NCI-H774 (cell line): Measurements from ENCODE around the gene ACOXL.

Experiments used
- DNase-seq: peaks from one replicate; lab custom pipeline; 2025; lab: John Stamatoyannopoulos, UW

ACOXL gene

DNA sequence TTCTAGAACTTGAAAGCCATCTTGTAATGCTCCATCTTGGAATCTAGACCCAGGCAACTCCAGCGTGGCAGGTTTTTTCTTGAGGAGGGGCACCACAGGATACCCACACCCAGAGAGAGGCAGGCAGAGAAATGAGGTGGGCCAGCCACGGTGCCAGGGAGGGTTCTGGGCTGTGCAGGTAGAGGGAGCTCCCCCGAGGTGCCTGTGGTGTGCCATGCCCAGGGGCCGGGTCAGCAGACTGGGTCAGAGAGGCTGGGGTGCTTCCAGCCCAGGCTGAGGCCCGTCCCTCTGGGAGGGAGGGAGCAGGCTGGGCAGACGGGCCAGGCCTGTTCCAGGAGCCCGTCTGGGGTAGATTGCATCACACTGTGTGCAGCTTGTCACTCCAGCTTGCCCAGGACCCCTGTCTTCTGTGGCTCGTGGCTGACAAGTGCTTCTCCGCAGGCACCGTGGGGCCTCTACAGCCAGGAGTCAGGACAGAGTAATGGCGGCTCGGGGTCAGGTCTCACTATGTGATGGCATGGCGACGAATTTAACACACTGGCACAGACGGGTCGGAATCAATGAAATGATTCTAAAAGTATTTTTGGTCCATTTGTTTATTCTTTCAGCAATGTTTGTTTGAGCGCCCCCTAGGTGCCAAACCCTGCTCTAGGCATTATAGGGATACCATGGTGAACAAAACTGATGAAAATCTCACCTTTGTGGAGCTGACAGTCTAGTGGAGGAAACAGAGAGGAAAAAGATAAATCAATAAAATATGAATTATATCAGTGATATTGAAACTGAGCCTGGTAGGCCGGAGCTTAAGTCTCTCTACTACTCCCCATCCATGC lies 144.0 kb downstream of the ACOXL start:
- DNase-seq = no peak

DNA sequence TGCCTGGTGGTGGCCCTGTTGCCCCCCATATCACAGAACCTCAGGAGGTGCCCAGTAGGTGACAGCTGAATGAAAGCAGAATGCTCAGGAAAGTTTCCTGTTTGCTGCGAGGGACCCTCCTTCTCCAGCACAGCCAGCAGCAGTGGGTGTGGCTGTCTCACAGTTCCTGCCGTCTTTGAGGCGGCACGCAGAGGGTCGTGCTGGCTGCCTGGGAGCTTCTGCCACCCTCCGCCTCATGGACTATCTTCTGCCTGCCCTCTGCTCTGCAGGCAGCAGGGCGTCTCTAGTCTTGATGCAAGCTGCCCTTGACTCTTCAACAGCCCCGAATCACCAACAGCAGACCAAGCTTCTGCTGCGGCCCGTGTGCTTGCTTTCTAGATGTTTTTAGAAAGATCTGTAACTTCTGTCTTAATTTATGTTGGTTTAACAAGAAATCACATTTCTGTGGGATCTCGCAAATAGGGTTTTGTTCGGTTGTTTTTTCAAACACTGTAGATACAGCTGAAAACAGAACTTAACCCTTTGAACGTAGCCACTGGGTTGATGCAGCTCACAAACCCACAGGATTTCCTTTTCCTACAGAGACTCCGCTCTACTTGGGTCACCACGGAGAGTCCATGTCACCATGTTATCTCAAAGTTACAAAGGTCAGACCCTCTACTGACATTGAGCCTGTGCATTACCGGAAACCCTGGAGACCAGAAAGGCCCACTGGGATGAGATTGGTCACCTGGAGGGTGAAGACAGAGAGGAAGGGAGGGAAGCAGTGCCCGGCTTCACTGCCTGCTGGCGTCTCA lies 144.9 kb downstream of the ACOXL start:
- DNase-seq = no peak

DNA sequence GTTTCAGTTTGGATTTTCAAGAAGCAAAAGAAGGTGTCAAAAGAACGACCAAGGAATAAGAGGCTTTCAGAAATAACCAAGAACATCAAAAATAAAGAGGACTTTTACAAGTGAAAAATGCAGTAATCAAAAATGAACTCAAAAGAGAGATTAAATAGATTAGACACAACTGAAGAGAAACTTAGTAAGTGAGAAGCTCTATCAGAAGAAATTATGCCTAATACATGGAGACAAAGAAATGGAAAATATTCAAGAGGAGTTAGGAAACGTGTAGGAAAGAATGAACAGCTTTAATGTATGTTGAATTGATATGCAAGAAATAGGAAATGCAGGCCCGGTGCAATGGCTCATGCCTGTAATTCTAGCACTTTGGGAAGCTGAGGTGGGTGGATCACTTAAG lies 145.8 kb downstream of the ACOXL start:
- no peak for DNase-seq

DNA sequence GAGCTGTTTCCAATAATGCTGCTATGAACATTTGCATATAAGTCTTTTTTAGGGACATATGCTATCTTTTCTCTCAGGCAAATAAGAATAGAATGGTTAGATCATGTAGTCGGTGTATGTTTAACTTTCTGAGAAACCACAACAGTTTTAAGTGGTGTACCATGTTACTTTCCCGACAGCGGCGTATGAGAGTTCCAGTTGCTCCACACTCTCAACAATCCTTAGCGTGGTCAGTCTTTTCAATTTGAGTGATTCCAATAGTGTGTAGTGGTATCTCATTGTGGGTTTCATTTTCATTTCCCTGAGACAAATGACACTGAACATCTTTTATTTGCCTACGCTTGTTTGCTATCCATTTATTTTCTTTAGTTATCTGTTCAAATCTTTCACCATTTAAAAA lies 149.5 kb downstream of the ACOXL start:
- DNase-seq = no peak

DNA sequence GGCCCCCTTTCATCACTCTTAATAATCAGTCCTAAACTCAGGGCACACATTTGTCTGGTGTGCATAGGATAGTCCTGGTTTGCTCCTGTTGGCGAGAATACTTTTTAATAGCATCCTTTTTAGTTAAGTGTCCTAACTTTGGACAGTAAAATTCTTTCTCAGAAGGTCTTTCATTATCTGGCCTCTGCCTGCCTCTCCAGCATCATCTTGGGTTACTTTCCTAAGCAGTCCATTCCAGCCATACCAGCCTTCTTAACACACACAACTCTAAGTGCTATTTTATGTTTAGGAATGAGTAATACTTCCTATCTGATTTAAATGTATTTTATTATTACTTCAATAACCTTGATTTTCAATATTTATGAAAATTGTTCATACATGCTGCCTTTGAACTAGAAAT lies 151.0 kb downstream of the ACOXL start:
- no peak for DNase-seq

DNA sequence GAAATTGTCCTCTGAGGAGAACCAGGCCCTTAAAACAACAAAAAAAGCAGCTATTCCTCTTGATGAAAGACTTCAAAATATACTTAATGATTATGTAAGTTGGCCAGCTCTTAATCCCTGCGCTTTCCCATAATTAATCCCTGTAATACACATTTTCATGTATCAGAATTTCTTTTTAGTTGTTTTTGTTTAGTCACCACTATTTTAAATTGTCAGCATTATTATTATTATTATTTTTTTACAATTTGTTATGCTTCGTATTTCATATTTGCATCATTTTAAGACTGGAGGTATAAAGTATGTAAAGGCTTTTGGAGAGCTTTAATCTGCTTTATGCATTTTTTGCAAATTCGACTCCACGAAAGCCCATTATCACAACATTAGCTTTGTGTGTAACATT lies 152.9 kb downstream of the ACOXL start:
- no peak for DNase-seq

DNA sequence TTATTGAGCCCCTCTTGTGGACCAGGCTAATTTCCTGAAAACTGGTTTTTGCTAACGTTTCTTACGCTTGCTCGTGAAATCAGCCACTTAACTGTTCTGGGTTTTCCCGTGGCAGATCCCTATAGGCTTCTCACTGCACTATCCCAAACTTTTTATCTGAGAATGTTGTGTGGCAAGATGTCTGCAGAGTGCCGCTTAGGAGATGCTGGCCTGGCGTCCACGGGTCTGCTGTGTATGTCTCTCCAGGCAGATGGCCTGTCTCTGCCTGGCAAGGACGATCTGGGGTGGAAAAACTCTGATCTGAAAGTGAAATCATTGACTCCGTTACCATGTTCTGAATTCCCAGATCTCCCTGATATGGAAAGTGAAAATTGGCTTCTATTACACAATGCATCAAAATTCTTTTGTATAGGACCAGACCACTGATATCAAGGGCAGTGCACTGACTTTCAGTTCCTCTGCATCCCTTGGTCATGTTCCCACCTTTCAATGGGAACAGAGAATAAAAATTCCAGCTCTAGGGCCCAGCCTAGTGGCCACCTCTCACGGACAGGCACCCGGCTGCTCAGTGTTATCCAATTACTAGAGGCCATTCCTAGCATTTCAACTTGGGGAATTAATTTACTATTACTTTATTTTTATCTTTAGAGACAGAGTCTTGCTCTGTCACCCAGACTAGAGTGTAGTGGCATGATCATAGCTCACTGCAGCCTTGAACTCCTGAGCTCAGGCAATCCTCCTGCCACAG lies 154.6 kb downstream of the ACOXL start:
- DNase-seq = no peak

DNA sequence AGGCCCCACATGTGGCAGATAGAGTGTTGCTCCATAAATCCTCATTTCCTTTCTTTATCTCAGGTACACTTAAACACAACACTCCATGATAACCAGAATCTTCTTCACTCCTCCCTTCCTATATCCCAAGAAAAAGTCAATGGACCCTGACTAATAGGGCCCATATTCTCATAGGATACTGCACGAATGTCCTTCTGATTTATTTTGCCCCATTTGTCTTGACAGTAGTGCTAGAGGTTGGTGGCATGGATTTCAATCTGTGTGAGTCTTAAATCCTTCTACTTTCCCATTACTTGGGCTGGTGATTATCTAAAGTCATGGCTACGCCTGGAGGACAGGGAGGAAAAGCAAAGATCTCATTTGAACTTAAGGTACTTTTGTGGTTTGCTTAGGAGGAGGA lies 156.0 kb downstream of the ACOXL start:
- DNase-seq = no peak

DNA sequence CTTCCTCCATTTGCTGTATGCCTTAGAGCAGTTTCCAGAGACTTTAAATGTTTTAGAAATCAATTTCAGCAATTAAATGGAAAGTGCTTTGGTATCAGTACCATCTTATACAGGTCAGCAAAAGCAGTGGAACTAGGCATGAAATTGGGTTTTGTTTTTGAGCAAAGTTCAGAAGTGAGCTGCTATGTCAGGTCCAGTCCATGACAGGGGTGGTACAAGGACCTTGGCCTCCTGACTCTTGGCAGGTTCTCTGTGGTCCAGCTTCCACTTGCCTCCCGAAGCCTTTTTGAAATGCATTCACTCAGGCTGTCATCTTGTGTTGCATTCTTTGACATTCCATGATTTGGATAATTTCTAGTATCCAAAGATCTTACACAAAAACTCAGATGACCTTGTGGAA lies 159.3 kb downstream of the ACOXL start:
- no peak for DNase-seq

DNA sequence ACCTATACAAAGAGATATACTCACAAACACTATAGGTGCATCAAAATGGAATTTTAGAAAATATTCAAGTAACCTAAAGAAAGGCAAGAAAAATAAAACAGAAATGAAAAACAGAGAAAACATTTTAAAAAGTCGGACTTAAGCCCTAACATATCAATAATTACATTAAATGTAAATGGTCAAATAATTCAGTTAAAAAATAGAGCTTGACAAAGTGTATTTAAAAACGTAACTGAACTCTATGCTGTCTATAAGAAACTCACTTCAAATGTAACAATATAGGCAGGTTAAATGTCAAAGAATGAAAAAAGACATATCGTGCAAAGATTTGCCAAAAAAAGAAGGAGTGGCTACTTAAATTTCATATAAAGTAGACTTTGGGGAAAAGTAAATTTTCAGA lies 163.9 kb downstream of the ACOXL start:
- no peak for DNase-seq

DNA sequence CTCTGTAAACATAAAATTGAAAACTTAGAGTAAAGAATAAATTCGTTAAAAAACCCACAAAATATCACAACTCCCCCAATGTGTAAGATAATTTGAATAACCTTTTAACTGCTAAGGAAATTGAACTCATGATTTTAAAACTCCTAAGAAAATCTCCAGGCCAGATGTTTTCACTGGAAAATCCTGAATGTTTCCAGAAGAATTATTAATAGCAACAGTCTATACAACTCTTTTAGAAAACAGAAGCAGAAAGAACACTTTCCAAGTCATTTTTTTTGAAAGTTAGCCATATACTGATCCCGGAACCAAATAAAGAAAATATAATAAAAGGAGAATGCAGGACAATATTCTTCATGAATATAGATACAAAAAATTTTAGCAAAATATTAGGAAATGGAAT lies 165.6 kb downstream of the ACOXL start:
- no peak for DNase-seq

DNA sequence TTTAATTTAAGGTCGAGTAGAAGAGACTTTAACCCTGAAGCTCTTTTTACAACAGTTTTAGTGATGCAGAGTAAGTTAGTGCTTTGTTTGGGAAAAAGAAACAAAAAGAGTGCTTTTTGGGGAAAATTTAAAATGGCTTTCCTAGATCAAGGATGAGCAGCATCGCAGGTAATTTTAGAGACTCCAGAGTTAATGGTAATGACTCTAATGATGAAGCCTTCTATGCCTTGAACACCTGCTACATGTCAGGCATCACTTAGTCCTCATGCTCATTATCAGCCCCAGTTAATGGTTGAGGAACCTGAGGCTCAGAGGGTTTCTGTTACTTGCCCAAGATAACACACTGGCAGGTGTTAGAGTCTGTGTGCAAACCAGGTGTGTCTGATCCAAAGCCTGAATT lies 167.8 kb downstream of the ACOXL start:
- no peak for DNase-seq

DNA sequence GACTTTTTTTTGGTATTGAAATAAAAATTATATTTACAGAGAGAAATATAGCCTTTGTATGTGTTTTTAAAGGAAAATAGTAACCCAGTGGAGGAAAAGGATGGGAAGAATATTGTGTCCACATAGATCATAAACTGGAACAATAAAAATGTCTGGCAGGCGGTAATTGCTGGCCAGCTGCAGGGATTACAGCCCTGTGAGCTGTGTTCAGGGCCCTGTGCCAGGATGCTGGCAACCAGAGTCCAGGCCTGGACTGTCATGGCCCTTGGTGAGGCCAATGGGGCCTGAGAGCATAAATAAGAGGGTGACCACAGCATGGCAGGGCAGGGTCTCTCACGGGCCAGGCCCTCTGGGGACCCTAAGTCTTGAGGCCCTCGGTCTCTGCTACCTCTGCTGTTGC lies 171.2 kb downstream of the ACOXL start:
- peak; percentile 19 for DNase-seq

DNA sequence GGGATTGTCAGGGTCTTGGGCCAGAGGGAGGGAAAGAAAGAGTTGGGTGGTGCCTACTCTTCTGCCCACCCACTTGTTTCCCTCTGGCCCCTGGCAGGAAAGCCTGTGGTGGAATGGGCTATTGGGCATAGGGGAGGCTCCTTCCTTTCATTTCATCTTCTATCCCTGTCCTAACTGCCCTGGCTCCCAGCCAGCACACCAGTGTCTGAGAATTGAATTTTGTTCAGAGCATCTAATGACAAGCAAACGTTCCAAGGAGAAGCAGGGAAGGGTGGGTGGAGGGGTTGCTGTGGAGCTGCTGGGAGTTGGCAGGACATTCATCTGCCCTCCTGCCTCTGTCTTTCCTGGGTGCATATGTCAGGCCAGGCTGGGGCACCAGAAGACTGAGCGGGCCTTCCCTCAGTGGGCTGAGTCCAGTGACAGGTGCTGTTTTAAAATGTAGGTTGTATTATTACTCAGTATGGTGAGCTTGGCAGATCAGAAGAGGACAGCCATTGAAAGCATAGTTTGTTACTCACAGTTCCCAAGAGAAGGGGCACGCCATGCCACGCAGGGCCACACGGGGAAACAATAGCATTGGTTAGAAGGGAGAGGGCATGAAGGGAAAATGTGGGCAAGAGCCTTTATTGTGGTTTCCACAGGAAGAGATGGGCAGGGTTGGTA lies 171.9 kb downstream of the ACOXL start:
- DNase-seq = no peak

DNA sequence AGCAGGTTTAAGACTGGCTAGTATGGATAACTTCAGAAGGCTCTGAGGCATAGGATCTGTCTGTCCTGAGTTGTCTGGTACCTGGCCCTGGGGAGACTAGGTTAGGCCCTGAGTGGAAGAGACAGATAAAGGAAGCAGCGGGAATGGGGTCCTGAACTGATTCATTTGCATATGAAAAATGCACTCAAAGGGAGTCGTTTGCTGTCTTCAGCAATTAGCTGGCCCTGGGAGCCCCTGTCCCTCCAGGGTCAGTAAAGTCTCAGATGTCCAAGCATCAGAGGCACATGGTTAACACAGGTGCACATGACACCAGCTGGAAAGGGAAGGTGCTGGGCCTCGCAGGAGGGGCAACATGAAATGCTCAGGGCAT lies 172.4 kb downstream of the ACOXL start:
- no peak for DNase-seq

DNA sequence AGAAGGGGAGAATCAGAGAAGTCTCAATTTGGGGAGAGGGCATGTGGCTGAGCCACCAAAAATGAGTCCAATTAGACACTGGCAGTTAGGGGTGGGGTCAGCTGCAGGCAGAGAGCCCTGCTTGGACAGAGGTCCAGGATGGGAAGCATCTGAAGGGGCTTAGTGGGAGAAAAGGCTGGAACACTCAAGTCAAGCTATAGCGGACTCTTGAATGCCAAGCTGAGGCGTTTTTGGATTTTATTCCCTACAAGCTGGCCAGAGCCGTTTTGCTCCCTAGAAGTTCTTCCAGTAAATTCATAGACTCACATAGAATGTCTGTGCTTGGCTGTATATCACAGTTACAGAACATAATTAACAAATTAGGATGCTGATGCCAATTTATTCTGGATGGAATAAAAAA lies 172.8 kb downstream of the ACOXL start:
- DNase-seq = no peak

DNA sequence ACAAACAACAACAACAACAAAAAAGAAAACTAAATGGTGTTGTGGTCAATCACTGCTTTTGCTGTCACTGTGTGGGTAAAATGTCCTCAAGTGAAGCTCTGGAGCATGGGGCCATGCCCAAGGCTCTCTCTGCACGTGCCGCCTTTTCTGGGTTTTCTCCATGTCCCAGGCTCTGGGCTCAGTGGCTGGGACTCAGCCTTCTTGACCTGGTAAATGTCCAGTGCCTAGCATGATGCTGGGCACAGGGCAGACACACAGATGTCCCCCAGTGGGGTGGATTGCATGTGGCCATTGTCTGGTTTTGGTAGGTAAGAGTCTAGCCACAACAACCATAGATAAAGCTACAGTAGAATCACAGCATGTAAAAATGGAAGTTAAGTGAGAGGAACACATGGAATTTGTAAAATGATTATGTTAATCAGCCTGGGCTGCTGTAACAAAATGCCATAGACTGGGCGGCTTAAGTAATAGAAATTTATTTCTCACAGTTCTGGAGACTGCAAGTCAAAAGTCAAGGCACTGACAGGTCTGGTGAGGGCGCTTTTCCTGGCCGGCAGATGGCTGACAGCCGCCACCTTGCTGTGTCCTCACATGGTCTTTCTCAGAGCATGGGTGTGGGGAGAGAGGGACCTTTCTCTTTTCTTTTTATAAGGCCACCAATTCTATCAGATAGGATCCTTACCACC lies 174.4 kb downstream of the ACOXL start:
- DNase-seq = no peak

DNA sequence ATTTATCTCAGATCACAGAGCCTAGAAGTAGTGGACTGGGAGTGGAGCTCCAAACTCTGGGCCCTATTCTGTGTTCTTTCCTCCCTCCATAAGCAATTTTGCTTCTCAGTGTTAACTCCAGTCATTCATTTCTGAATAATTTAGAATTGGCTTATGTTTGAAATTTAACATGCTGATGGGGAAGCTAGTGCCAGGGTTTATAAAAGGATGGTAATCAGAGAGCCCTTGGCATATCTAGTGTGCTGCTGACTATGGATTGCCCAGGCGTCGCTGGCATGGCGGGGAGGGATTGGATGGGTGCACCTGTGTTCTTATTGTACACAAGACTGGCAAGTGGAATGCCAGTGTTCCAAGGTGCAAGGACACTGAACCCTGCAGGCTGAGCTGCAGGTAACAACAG lies 177.1 kb downstream of the ACOXL start:
- DNase-seq = no peak

DNA sequence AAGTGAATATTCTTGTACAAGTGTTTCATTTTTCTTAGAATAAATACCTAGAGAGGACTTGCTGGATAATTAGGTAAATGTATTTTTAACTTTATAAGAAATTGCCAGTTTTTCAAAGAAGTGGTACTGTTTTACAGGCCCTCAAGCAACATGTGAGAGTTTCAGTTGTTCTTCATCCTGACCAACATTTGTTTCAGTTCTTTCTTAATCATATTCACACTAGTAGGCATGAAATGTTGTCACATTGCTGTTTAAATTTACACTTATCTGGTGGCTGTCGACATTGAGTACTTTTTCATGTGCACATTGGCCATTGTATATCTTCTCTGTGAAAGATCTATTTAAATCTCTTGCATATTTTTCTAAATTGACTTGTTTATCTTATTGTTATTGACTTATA lies 178.1 kb downstream of the ACOXL start:
- DNase-seq = no peak

DNA sequence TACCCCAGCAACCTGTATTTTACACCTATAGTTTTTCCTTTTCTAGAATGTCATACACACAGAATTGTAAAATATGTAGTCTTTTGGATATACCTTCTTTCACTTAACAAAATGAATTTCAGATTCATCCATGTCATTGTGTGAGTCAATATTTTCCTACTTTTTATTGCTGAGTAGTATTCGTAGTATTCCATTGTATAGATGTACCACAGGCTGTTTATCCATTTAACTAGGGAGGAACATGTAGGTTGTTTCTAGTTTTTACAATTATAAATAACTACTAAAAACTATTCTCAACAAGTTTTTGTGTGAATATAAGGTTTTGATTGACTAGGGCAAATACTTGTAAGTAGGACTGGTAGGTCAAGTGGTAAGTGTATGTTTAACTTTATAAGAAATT lies 187.4 kb downstream of the ACOXL start:
- DNase-seq = no peak

DNA sequence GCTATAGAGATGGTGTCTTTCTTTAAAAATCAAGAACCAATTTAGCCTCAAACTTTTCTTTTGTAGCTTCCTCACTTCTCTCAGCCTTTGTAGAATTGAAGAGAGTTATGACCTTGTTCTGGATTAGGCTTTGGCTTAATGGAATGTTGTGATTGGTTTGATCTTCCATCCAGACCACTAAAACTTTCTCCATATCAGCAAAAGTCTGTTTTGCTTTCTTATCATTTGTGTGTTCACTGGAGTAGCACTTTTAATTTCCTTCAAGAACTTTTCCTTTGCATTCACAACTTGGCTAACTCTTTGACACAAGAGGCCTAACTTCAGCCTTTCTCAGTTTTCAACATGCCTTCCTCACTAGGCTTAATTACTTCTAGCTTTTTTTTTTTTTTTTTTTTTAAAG lies 193.1 kb downstream of the ACOXL start:
- no peak for DNase-seq

DNA sequence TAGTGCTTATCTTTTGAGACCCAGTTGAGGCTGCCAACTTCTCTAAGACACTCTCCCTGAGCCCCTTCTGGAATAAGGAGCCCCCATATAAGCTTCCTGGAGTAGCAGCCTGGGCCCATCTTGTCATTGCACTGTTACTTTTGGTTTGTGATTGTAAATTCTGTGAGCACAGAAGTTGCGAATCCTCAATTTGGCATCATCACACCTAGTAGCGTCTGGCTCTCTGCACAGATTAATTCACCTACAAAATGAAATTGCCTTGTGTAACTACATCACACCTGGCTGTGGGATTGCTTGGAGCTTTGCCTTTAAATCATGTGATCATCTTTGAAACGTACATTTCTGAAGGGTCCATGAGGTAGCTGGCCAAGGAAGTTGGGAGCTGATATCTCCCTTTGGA lies 195.2 kb downstream of the ACOXL start:
- DNase-seq = no peak
